SU-DHL-6 (cell line): ENCODE data around the gene POLR3H.

Experiments used
- H2AFZ ChIP-seq: fragments of 200-600 bp; sonication (generic); 2 replicates; pipeline ENCODE4 v1.6.1; 2014; ENCODE audit warnings: low read depth, mild to moderate bottlenecking, moderate library complexity, mixed read lengths, antibody characterized with exemption, low read length; ENCODE audit not compliant: severe bottlenecking
- H3F3A ChIP-seq: fragments of 200-600 bp; shearing (Covaris generic); 2 replicates; pipeline ENCODE4 v1.6.0; 2016; ENCODE audit warnings: antibody characterized with exemption, mild to moderate bottlenecking; ENCODE audit not compliant: insufficient read depth
- H3K27ac ChIP-seq: fragments of 200-600 bp; sonication (generic); 2 replicates; pipeline ENCODE4 v1.5.1; 2016; ENCODE audit warnings: low read depth, mild to moderate bottlenecking, low read length, moderate library complexity, mixed read lengths
- H3K27me3 ChIP-seq: fragments of 200-600 bp; sonication (generic), shearing (Covaris generic); 2 replicates; pipeline ENCODE4 v1.6.0; 2014; ENCODE audit warnings: mild to moderate bottlenecking, low read length
- H3K36me3 ChIP-seq: fragments of 200-600 bp; sonication (generic); 2 replicates; pipeline ENCODE4 v1.6.1; 2014; ENCODE audit warnings: mild to moderate bottlenecking, low read length, mixed read lengths
- H3K4me2 ChIP-seq: fragments of 300-600, 200-600 bp; shearing (Covaris generic), sonication (generic); 2 replicates; pipeline ENCODE4 v1.6.0; 2014; ENCODE audit warnings: low read length, low read depth, mild to moderate bottlenecking; ENCODE audit not compliant: poor library complexity, severe bottlenecking
- H3K4me3 ChIP-seq: fragments of 200-600 bp; sonication (generic); 2 replicates; pipeline ENCODE4 v1.5.1; 2014; ENCODE audit warnings: antibody characterized with exemption, low read length, mild to moderate bottlenecking, mixed read lengths; ENCODE audit not compliant: insufficient read depth, poor library complexity, severe bottlenecking
- H3K79me2 ChIP-seq: fragments of 200-600 bp; sonication (generic); 2 replicates; pipeline ENCODE4 v1.6.1; 2014; ENCODE audit warnings: mild to moderate bottlenecking, low read length, moderate library complexity; ENCODE audit not compliant: insufficient read depth
- H3K9ac ChIP-seq: fragments of 200-600 bp; sonication (generic); 2 replicates; pipeline ENCODE4 v1.7.0; 2014; ENCODE audit warnings: mild to moderate bottlenecking, low read length
- H3K9me2 ChIP-seq: fragments of 200-600 bp; sonication (generic); replicated peaks from 2 replicates; pipeline ENCODE4 v1.6.1; 2014; ENCODE audit warnings: low read length; ENCODE audit not compliant: insufficient read depth
- H3K9me3 ChIP-seq: fragments of 200-600 bp; sonication (generic); 2 replicates; pipeline ENCODE4 v1.6.1; 2014; ENCODE audit warnings: low read length, mixed read lengths; ENCODE audit not compliant: insufficient read depth
- H4K20me1 ChIP-seq: fragments of 200-600 bp; sonication (generic); 2 replicates; pipeline ENCODE4 v1.6.1; 2014; ENCODE audit warnings: low read depth, mild to moderate bottlenecking, antibody characterized with exemption, low read length, moderate library complexity, mixed read lengths
- CTCF ChIP-seq: fragments of 200-600 bp; sonication (generic); IDR thresholded peaks from one replicate; pipeline ENCODE4 v1.5.1; 2017; ENCODE audit warnings: antibody characterized with exemption, mild to moderate bottlenecking, low read length, moderate library complexity; ENCODE audit not compliant: insufficient read depth, poor library complexity, severe bottlenecking
- EZH2phosphoT487 ChIP-seq: fragments of 200-600 bp; sonication (generic), shearing (Covaris generic); conservative IDR thresholded peaks from 2 replicates; pipeline ENCODE4 v1.6.1; 2018; ENCODE audit warnings: mild to moderate bottlenecking, antibody characterized with exemption, low read length, moderate library complexity, mixed read lengths

Gene POLR3H

GRCh38 chr22:41568811-41569210, 24.5 kb upstream of the POLR3H start:
- no peaks in the 10 kb centered on the region for H3K9me2 ChIP-seq

GRCh38 chr22:41567512-41567768, 23.2 kb upstream of the POLR3H start:
- TF ChIP-seq CTCF = no peak
- no peak for TF ChIP-seq EZH2phosphoT487

More at GRCh38 chr22:41568811-41569210, 24.5 kb upstream of the POLR3H start:
- Histone ChIP-seq H3K79me2 (no peaks in the 10 kb centered on the region), H3K4me2 (no peak overlapping the region), H4K20me1 (no peaks in the 10 kb centered on the region), H3K27ac (no peak overlapping the region), H2AFZ (no peak overlapping the region), H3K9me3 (no peaks in the 10 kb centered on the region), H3K4me3 (no peak overlapping the region), H3K9ac (no peak overlapping the region), H3K36me3 (no peaks in the 10 kb centered on the region), H3F3A (no peaks in the 10 kb centered on the region), H3K27me3 (no peaks in the 10 kb centered on the region)
- TF ChIP-seq EZH2phosphoT487 = no peak
- no peak for TF ChIP-seq CTCF

GRCh38 chr22:41565403-41566054, 21.3 kb upstream of the POLR3H start:
- Histone ChIP-seq H3K4me2 (no peak overlapping the region), H3K79me2 (no peaks in the 10 kb centered on the region), H3K36me3 (no peaks in the 10 kb centered on the region), H3K27me3 (no peaks in the 10 kb centered on the region), H3K27ac (no peak overlapping the region), H3K9ac (no peak overlapping the region), H3F3A (no peaks in the 10 kb centered on the region), H2AFZ (no peak overlapping the region), H3K9me2 (no peaks in the 10 kb centered on the region), H3K9me3 (no peaks in the 10 kb centered on the region), H4K20me1 (no peaks in the 10 kb centered on the region), H3K4me3 (no peak overlapping the region)
- no peak for TF ChIP-seq EZH2phosphoT487

More at GRCh38 chr22:41567512-41567768, 23.2 kb upstream of the POLR3H start:
- Histone ChIP-seq H3K27ac (no peak overlapping the region), H3K36me3 (no peaks in the 10 kb centered on the region), H3K79me2 (no peaks in the 10 kb centered on the region), H3K4me3 (no peak overlapping the region), H3F3A (no peaks in the 10 kb centered on the region), H3K9me3 (no peaks in the 10 kb centered on the region), H3K4me2 (no peak overlapping the region), H3K9me2 (no peaks in the 10 kb centered on the region), H3K27me3 (no peaks in the 10 kb centered on the region), H2AFZ (no peak overlapping the region), H4K20me1 (no peaks in the 10 kb centered on the region), H3K9ac (no peak overlapping the region)

- Histone ChIP-seq H3K4me2 (no peak overlapping the region), H3K27me3 (no peaks in the 10 kb centered on the region), H3K27ac (no peak overlapping the region), H4K20me1 (no peaks in the 10 kb centered on the region), H3K9me3 (no peaks in the 10 kb centered on the region), H3K79me2 (no peaks in the 10 kb centered on the region), H3K9me2 (no peaks in the 10 kb centered on the region), H3F3A (no peaks in the 10 kb centered on the region), H3K9ac (no peak overlapping the region), H3K36me3 (no peaks in the 10 kb centered on the region), H3K4me3 (no peak overlapping the region), H2AFZ (no peak overlapping the region)
- TF ChIP-seq CTCF = no peak
- TF ChIP-seq EZH2phosphoT487 = no peak
Measured at GRCh38 chr22:41564563-41564962, 20.3 kb upstream of the POLR3H start.
